HT-29 (cell line): ENCODE data around the gene EZH2. TPM values are rescaled to one million over a fixed set of nuclear protein-coding genes. Genes with fewer than 3 reads are reported as not detected.

ENCODE experiments used
- DNase-seq: peaks from one replicate; pipeline ENCODE4 v3.0.0-alpha.2; 2015; ENCODE audit warnings: low spot score
- total RNA-seq: library from RNA; depleted of rRNA; stranded (reverse); fragments of >200 nt; shearing (Covaris generic); gene quantifications from 2 replicates; pipeline ENCODE4 v1.2.3, GENCODE V29; 2014

EZH2 gene
- total RNA-seq, 1 experiment from 2014 or later = 36.1 TPM

GRCh38 chr7:148856891-148857290, 27.2 kb downstream of the EZH2 start:
- no peak for DNase-seq

GRCh38 chr7:148856578-148856881, 27.6 kb downstream of the EZH2 start:
- DNase-seq = no peak

- DNase-seq = no peak
These were observed 29.1 kb downstream of the EZH2 start for GRCh38 chr7:148854983-148855382.

GRCh38 chr7:148852272-148852671, 31.8 kb downstream of the EZH2 start:
- no peak for DNase-seq

GRCh38 chr7:148850564-148850963, 33.5 kb downstream of the EZH2 start:
- no peak for DNase-seq

- DNase-seq = no peak
These were observed 34.5 kb downstream of the EZH2 start for GRCh38 chr7:148849393-148850098.

GRCh38 chr7:148847815-148848734, 36.0 kb downstream of the EZH2 start:
- DNase-seq = no peak

- DNase-seq = no peak
These were observed 45.2 kb downstream of the EZH2 start for GRCh38 chr7:148838905-148839304.

- no peak for DNase-seq
These were observed 48.2 kb downstream of the EZH2 start for GRCh38 chr7:148835854-148836253.

GRCh38 chr7:148834605-148835004, 49.5 kb downstream of the EZH2 start:
- DNase-seq = no peak

GRCh38 chr7:148831782-148832181, 52.3 kb downstream of the EZH2 start:
- no peak for DNase-seq

- DNase-seq = no peak
These were observed 53.0 kb downstream of the EZH2 start for GRCh38 chr7:148830897-148831692.

GRCh38 chr7:148828965-148829364, 55.1 kb downstream of the EZH2 start:
- no peak for DNase-seq

GRCh38 chr7:148825338-148825737, 58.8 kb downstream of the EZH2 start:
- no peak for DNase-seq

- DNase-seq = no peak
These were observed 59.2 kb downstream of the EZH2 start for GRCh38 chr7:148824864-148825263.

GRCh38 chr7:148821422-148821821, 62.7 kb downstream of the EZH2 start:
- no peak for DNase-seq

GRCh38 chr7:148819697-148820360, 64.3 kb downstream of the EZH2 start:
- no peak for DNase-seq

- no peak for DNase-seq
These were observed 68.5 kb downstream of the EZH2 start for GRCh38 chr7:148815612-148816011.

GRCh38 chr7:148814922-148815559, 69.0 kb downstream of the EZH2 start:
- DNase-seq = no peak

- no peak for DNase-seq
These were observed 70.2 kb downstream of the EZH2 start for GRCh38 chr7:148813890-148814289.

GRCh38 chr7:148811892-148812291, 72.2 kb downstream of the EZH2 start:
- no peak for DNase-seq
